ENCODE results near the gene RFNG.
A peak's percentile ranks its signal among the peaks of the same experiment; 100 is the strongest.

RFNG gene

GRCh38 chr17:82081546-82081945, 29.9 kb upstream of the RFNG start:
- Histone ChIP-seq H2BK120ac (ENCODE audit: low read depth, low read length) (no peak overlapping the region), H3K14ac (ENCODE audit: low read length) (no peak overlapping the region), H3K18ac (ENCODE audit: low read length) (no peak overlapping the region), H4K8ac (ENCODE audit: low read depth, low read length) (no peak overlapping the region), H3K4me3 (ENCODE audit: low read length in 2 of 2) (no peak overlapping the region), H3K9ac (ENCODE audit: low read depth, low read length, poor library complexity) (peak overlapping the region; percentile 60), H3K4me1 (ENCODE audit: control insufficient read depth in 2 of 2, insufficient read depth in 1 of 2, low read depth in 1 of 2, low read length in 2 of 2) (peaks cover 0 to 3% of the 10 kb centered on the region in 2 donors), H3K27me3 (ENCODE audit: control insufficient read depth in 3 of 3, insufficient read depth in 3 of 3, low read depth in 1 of 3, low read length in 3 of 3) (no peaks in the 10 kb centered on the region), H2BK12ac (ENCODE audit: low read length) (no peak overlapping the region), H2BK15ac (ENCODE audit: low read length) (no peak overlapping the region), H2BK5ac (ENCODE audit: low read length) (no peak overlapping the region), H4K91ac (ENCODE audit: low read depth, low read length, poor library complexity) (no peak overlapping the region), H3K4me2 (ENCODE audit: insufficient read depth, low read length, poor library complexity, severe bottlenecking) (no peak overlapping the region), H2AFZ (ENCODE audit: low read length) (no peak overlapping the region), H3K27ac (replicated peaks; ENCODE audit: low read length) (no peak overlapping the region), H3K9me3 (replicated peaks in 1 of 2; ENCODE audit: control insufficient read depth in 2 of 2, insufficient read depth in 1 of 2, low read depth in 1 of 2, low read length in 2 of 2) (peaks cover 0 to 1% of the 10 kb centered on the region in 2 donors), H3K36me3 (replicated peaks in 1 of 2; ENCODE audit: control insufficient read depth in 2 of 2, insufficient read depth in 2 of 2, low read length in 2 of 2) (peaks cover 74 to 89% of the 10 kb centered on the region in 2 donors), H3K79me1 (ENCODE audit: low read depth, low read length) (peaks cover 41% of the 10 kb centered on the region), H3K23ac (ENCODE audit: low read depth, low read length, poor library complexity) (peak overlapping the region; percentile 43), H2AK5ac (ENCODE audit: low read depth, low read length) (no peak overlapping the region), H3K4ac (ENCODE audit: low read length) (no peak overlapping the region)
- no peak for DNase-seq (ENCODE audit: low spot score)
- WGBS, 2 donors (ENCODE audit: extremely low coverage in 2 of 2, insufficient read length in 2 of 2, insufficient replicate concordance in 1 of 2) = no CpG with 5 or more reads among the region's 20 CpGs

GRCh38 chr17:82080789-82081464, 29.3 kb upstream of the RFNG start:
- H2BK120ac ChIP-seq (ENCODE audit: low read depth, low read length) = no peak overlapping the region
- peaks cover 0 to 3% of the 10 kb centered on the region in 2 donors for H3K4me1 ChIP-seq (ENCODE audit: control insufficient read depth in 2 of 2, insufficient read depth in 1 of 2, low read depth in 1 of 2, low read length in 2 of 2)
- H4K91ac ChIP-seq (ENCODE audit: low read depth, low read length, poor library complexity) = no peak overlapping the region
- H3K14ac ChIP-seq (ENCODE audit: low read length) = peak overlapping the region; percentile 21
- H3K9me3 ChIP-seq (replicated peaks in 1 of 2; ENCODE audit: control insufficient read depth in 2 of 2, insufficient read depth in 1 of 2, low read depth in 1 of 2, low read length in 2 of 2) = peaks cover 0 to 1% of the 10 kb centered on the region in 2 donors
- no peak overlapping the region for H3K27ac ChIP-seq (replicated peaks; ENCODE audit: low read length)
- no peak overlapping the region for H2AK5ac ChIP-seq (ENCODE audit: low read depth, low read length)
- no peak overlapping the region for H2AFZ ChIP-seq (ENCODE audit: low read length)
- no CpG with 5 or more reads among the region's 44 CpGs for WGBS, 2 donors (ENCODE audit: extremely low coverage in 2 of 2, insufficient read length in 2 of 2, insufficient replicate concordance in 1 of 2)
- peak overlapping the region; percentile 50 for H3K9ac ChIP-seq (ENCODE audit: low read depth, low read length, poor library complexity)
- DNase-seq (ENCODE audit: low spot score) = no peak
- no peaks in the 10 kb centered on the region for H3K27me3 ChIP-seq (ENCODE audit: control insufficient read depth in 3 of 3, insufficient read depth in 3 of 3, low read depth in 1 of 3, low read length in 3 of 3)
- peak overlapping the region; percentile 22 for H2BK5ac ChIP-seq (ENCODE audit: low read length)
- H4K8ac ChIP-seq (ENCODE audit: low read depth, low read length) = no peak overlapping the region
- H2BK15ac ChIP-seq (ENCODE audit: low read length) = no peak overlapping the region
- H3K4ac ChIP-seq (ENCODE audit: low read length) = no peak overlapping the region
- peak overlapping the region; percentile 43 for H3K23ac ChIP-seq (ENCODE audit: low read depth, low read length, poor library complexity)
- H3K4me2 ChIP-seq (ENCODE audit: insufficient read depth, low read length, poor library complexity, severe bottlenecking) = no peak overlapping the region
- H3K79me1 ChIP-seq (ENCODE audit: low read depth, low read length) = peaks cover 35% of the 10 kb centered on the region
- peaks cover 68 to 83% of the 10 kb centered on the region in 2 donors for H3K36me3 ChIP-seq (replicated peaks in 1 of 2; ENCODE audit: control insufficient read depth in 2 of 2, insufficient read depth in 2 of 2, low read length in 2 of 2)
- no peak overlapping the region for H3K18ac ChIP-seq (ENCODE audit: low read length)
- no peak overlapping the region for H3K4me3 ChIP-seq (ENCODE audit: low read length in 2 of 2)
- peak overlapping the region; percentile 6 for H2BK12ac ChIP-seq (ENCODE audit: low read length)

GRCh38 chr17:82080048-82080788, 28.6 kb upstream of the RFNG start:
- Histone ChIP-seq H3K14ac (ENCODE audit: low read length) (no peak overlapping the region), H3K4me2 (ENCODE audit: insufficient read depth, low read length, poor library complexity, severe bottlenecking) (no peak overlapping the region), H3K36me3 (replicated peaks in 1 of 2; ENCODE audit: control insufficient read depth in 2 of 2, insufficient read depth in 2 of 2, low read length in 2 of 2) (peaks cover 61 to 76% of the 10 kb centered on the region in 2 donors), H2BK12ac (ENCODE audit: low read length) (no peak overlapping the region), H2BK120ac (ENCODE audit: low read depth, low read length) (no peak overlapping the region), H3K18ac (ENCODE audit: low read length) (peak overlapping the region; percentile 11), H3K4me3 (ENCODE audit: low read length in 2 of 2) (no peak overlapping the region), H3K27ac (replicated peaks; ENCODE audit: low read length) (no peak overlapping the region), H2AFZ (ENCODE audit: low read length) (no peak overlapping the region), H3K23ac (ENCODE audit: low read depth, low read length, poor library complexity) (peak overlapping the region; percentile 34), H3K9ac (ENCODE audit: low read depth, low read length, poor library complexity) (peak overlapping the region; percentile 50), H2BK15ac (ENCODE audit: low read length) (no peak overlapping the region), H3K4me1 (ENCODE audit: control insufficient read depth in 2 of 2, insufficient read depth in 1 of 2, low read depth in 1 of 2, low read length in 2 of 2) (peaks cover 0 to 3% of the 10 kb centered on the region in 2 donors), H4K8ac (ENCODE audit: low read depth, low read length) (no peak overlapping the region), H3K9me3 (replicated peaks in 1 of 2; ENCODE audit: control insufficient read depth in 2 of 2, insufficient read depth in 1 of 2, low read depth in 1 of 2, low read length in 2 of 2) (peaks cover 0 to 1% of the 10 kb centered on the region in 2 donors), H3K79me1 (ENCODE audit: low read depth, low read length) (peaks cover 33% of the 10 kb centered on the region), H3K4ac (ENCODE audit: low read length) (no peak overlapping the region), H2BK5ac (ENCODE audit: low read length) (peak overlapping the region; percentile 22), H3K27me3 (ENCODE audit: control insufficient read depth in 3 of 3, insufficient read depth in 3 of 3, low read depth in 1 of 3, low read length in 3 of 3) (no peaks in the 10 kb centered on the region), H4K91ac (ENCODE audit: low read depth, low read length, poor library complexity) (no peak overlapping the region), H2AK5ac (ENCODE audit: low read depth, low read length) (no peak overlapping the region)
- DNase-seq (ENCODE audit: low spot score) = no peak
- no CpG with 5 or more reads among the region's 36 CpGs for WGBS, 2 donors (ENCODE audit: extremely low coverage in 2 of 2, insufficient read length in 2 of 2, insufficient replicate concordance in 1 of 2)

DNA sequence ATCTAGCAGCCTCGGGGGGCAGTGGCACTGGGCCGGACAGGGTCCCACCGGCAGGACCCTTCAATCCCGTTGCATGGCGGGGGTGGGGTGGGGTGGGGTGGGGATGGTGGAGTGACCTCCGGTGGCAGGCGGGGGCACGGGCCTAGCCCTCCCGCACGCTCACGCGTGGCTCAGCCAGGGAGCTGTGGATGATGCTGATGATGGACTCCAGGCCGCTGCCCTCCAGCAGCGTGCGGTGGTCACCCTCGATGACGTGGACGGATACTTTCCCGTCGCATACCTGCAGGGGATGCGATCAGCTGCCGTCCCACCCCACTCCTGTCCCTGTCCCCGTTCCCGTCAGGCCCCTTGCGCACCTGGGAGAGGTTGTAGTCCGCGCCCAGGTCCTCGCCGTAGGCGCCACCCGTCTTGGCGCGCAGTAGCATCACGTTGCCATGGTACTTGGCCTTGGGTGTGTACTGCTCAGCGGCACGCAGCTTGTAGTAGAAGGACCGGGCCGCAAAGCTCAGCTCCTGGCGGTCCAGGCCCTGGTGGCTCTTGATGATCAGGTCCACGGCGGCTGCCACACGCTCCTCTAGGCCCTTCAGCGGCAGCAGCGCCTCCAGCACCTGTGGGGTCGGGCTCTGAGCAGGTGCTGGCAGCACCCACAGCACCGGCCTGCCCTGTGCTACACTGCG, 27.5 kb upstream of the RFNG start:
- no peak overlapping the region for H3K4ac ChIP-seq (ENCODE audit: low read length)
- no peak overlapping the region for H4K91ac ChIP-seq (ENCODE audit: low read depth, low read length, poor library complexity)
- no peak overlapping the region for H3K27ac ChIP-seq (replicated peaks; ENCODE audit: low read length)
- no peak for DNase-seq (ENCODE audit: low spot score)
- no peaks in the 10 kb centered on the region for H3K27me3 ChIP-seq (ENCODE audit: control insufficient read depth in 3 of 3, insufficient read depth in 3 of 3, low read depth in 1 of 3, low read length in 3 of 3)
- H3K4me2 ChIP-seq (ENCODE audit: insufficient read depth, low read length, poor library complexity, severe bottlenecking) = no peak overlapping the region
- H3K9ac ChIP-seq (ENCODE audit: low read depth, low read length, poor library complexity) = peak overlapping the region; percentile 44
- peaks cover 27% of the 10 kb centered on the region for H3K79me1 ChIP-seq (ENCODE audit: low read depth, low read length)
- no peak overlapping the region for H3K18ac ChIP-seq (ENCODE audit: low read length)
- no peak overlapping the region for H2BK5ac ChIP-seq (ENCODE audit: low read length)
- H2BK120ac ChIP-seq (ENCODE audit: low read depth, low read length) = no peak overlapping the region
- H3K23ac ChIP-seq (ENCODE audit: low read depth, low read length, poor library complexity) = no peak overlapping the region
- peaks cover 0 to 1% of the 10 kb centered on the region in 2 donors for H3K9me3 ChIP-seq (replicated peaks in 1 of 2; ENCODE audit: control insufficient read depth in 2 of 2, insufficient read depth in 1 of 2, low read depth in 1 of 2, low read length in 2 of 2)
- H2BK15ac ChIP-seq (ENCODE audit: low read length) = no peak overlapping the region
- H2BK12ac ChIP-seq (ENCODE audit: low read length) = peak overlapping the region; percentile 22
- H3K4me1 ChIP-seq (ENCODE audit: control insufficient read depth in 2 of 2, insufficient read depth in 1 of 2, low read depth in 1 of 2, low read length in 2 of 2) = peaks cover 0 to 3% of the 10 kb centered on the region in 2 donors
- H3K4me3 ChIP-seq (ENCODE audit: low read length in 2 of 2) = no peak overlapping the region
- H3K36me3 ChIP-seq (replicated peaks in 1 of 2; ENCODE audit: control insufficient read depth in 2 of 2, insufficient read depth in 2 of 2, low read length in 2 of 2) = peaks cover 53 to 65% of the 10 kb centered on the region in 2 donors
- no peak overlapping the region for H2AFZ ChIP-seq (ENCODE audit: low read length)
- no peak overlapping the region for H2AK5ac ChIP-seq (ENCODE audit: low read depth, low read length)
- no peak overlapping the region for H4K8ac ChIP-seq (ENCODE audit: low read depth, low read length)
- H3K14ac ChIP-seq (ENCODE audit: low read length) = no peak overlapping the region
- no CpG with 5 or more reads among the region's 47 CpGs for WGBS, 2 donors (ENCODE audit: extremely low coverage in 2 of 2, insufficient read length in 2 of 2, insufficient replicate concordance in 1 of 2)

Data from neuronal stem cell (in vitro differentiated cells).